ENCODE results near the gene SLC9A3.

Gene SLC9A3

DNA sequence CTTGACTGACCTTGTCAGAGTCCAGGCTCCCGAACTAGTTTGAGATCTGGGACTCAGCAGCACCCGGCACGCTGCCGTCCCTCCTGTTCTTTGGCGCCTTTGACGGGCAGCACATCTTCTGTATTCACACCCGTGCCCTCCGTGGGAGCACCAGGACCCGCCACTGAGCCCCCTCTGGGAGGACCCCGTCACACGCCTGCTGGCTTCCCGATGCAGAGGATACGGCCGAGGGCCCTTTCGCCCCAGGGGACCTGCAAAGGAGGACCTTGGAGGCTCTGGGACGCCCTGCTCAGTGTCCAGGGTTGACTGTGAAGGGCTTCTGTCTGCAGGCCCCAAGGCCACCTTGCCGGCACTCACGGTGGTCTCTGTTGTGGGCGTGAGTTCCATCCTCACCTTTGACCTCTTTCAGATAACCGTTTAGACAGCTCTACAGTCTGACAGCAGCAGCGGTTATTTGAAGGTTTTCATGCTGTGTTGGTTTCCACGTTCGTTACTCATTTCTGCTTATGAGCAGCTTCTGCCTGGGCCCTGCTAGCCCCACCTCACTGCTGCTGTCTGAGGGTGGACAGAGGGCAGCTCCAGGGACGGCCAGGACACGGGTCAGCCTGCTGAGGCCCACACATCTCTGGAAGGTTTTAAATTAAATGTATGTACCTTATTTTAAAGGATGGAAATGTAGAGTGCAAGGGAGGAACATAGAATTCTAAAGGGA lies 93.9 kb downstream of the SLC9A3 start:
- no peak for DNase-seq (ENCODE audit: extremely low read depth, low read depth)
- TF ChIP-seq, protein P1, sequence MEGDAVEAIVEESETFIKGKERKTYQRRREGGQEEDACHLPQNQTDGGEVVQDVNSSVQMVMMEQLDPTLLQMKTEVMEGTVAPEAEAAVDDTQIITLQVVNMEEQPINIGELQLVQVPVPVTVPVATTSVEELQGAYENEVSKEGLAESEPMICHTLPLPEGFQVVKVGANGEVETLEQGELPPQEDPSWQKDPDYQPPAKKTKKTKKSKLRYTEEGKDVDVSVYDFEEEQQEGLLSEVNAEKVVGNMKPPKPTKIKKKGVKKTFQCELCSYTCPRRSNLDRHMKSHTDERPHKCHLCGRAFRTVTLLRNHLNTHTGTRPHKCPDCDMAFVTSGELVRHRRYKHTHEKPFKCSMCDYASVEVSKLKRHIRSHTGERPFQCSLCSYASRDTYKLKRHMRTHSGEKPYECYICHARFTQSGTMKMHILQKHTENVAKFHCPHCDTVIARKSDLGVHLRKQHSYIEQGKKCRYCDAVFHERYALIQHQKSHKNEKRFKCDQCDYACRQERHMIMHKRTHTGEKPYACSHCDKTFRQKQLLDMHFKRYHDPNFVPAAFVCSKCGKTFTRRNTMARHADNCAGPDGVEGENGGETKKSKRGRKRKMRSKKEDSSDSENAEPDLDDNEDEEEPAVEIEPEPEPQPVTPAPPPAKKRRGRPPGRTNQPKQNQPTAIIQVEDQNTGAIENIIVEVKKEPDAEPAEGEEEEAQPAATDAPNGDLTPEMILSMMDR (IDR thresholded peaks at IDR 0.05; ENCODE audit: low read depth, low read length, missing control alignments): no peak
- no peak overlapping the region for H3K4me3 ChIP-seq (replicated peaks; ENCODE audit: low read depth, low read length)

DNA sequence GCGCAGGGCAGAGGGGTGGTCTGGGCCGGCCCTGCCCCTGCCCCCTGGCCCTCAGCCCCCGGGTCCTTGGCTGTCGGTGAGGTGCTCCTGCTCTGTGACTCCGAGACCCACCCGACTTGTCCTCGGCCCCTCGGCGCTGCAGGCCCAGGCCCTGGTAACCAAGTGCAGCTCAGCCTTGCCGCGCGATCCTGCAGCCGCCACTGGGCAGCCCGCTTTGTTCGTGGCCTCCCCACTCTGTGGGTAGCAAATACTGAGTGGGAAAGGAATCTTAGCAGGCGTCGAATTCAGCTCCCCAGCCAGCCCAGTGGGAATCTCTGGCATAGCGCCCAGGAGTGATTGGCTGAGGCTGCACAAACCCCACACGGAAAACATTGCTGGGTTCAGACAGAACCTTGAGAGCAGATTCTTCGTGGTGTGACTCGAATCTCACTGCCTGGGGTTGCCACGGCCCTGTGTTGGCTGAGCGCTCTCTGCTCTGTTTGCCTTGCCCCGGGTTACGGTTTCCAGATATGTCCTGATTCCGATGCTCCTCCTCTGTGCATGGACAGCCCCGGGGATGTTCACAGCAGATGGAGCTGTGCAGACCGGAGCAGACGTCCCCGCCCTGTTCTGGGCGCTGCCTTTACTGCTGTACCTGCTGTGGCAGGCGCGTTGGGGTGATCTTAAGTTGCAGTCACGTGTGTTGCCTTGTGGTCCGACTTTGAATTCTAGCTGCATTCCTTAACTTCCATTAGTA lies 94.6 kb downstream of the SLC9A3 start:
- DNase-seq (ENCODE audit: extremely low read depth, low read depth): no peak
- no peak overlapping the region for H3K4me3 ChIP-seq (replicated peaks; ENCODE audit: low read depth, low read length)
- TF ChIP-seq, protein P1 (IDR thresholded peaks at IDR 0.05; ENCODE audit: low read depth, low read length, missing control alignments): no peak

DNA sequence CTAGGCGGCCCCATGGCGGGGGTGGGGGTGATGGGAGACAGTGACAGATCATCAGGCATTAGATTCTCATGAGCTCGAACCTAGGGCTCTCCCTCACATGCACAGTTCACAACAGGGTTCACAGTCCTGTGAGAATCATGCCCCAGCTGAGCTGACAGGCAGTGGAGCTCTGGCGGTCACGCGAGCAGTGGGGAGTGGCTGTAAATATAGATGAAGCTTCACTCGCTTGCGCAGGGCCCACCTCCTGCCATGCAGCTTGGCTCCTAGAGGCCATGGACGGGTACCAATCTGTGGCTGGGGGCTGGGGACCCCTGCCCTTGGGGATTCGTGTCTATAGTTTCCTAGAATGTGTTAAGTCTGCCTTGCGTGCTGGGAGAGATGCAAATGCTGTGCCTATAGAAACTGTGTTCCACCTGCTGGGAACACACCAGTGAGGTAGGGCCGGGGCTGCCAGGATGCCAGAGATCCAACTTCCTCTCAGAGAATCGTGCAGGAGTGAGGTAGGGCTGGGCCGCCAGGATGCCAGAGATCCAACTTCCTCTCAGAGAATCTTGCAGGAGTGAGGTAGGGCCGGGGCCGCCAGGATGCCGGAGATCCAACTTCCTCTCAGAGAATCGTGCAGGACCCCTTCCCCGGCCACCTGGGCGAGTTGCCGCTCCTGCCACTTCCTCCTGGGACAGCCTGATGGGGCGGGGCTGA lies 95.3 kb downstream of the SLC9A3 start:
- no peak overlapping the region for H3K4me3 ChIP-seq (replicated peaks; ENCODE audit: low read depth, low read length)
- no peak for DNase-seq (ENCODE audit: extremely low read depth, low read depth)
- TF ChIP-seq, protein P1 (IDR thresholded peaks at IDR 0.05; ENCODE audit: low read depth, low read length, missing control alignments): no peak

DNA sequence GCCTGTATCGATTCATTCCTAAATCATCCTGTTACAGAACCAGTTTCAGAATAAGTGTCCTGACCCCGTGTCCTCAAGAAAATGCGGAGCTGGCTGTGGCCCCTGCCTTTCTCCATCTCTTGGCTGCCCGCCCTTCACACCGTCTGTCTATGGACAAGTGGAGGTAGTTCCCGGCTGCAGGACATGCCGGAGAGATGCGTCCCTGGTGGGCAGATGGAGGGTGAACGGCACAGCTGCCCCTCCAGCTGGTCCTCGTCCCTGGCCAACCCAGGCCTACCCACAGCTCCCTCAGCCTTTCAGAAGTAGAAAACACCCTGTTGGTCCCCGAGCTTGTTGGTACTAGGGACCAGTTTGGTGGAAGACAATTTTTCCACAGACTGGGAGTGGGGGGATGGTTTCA lies 96.0 kb downstream of the SLC9A3 start:
- DNase-seq (ENCODE audit: extremely low read depth, low read depth): no peak
- TF ChIP-seq, protein P1 (IDR thresholded peaks at IDR 0.05; ENCODE audit: low read depth, low read length, missing control alignments): no peak
- H3K4me3 ChIP-seq (replicated peaks; ENCODE audit: low read depth, low read length): no peak overlapping the region

DNA sequence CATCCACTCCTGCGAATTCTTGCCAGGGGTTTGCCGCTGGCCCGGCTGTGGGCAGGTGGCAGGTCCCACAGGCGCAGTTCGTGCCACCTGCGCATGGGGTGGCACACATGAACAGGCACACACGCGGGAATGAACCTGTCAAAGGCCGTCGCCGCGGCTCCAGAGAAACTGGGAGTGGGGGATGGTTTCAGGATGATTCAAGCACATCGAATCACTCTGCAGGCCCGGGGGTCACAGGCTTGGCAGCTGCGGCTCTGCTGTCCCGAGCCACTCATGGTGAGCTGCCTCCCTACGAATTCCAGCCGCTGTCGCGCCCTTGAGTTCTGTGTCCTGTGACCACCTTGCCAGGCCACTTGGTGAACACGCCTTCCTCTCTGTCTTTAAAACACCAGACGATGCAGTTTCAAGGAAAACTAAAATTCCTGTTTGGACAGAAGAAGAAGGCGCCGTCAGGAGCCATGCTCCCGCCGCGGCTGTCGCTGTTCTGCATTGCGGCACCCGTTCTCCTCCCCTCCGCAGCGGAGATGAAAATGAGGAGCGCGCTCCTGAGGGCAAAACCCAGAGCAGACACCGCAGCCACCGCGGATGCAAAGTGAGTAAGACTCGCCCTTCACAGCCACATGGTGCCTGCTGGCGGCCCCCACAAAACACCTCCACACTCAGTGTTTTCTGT lies 96.7 kb downstream of the SLC9A3 start:
- no peak for DNase-seq (ENCODE audit: extremely low read depth, low read depth)
- H3K4me3 ChIP-seq (replicated peaks; ENCODE audit: low read depth, low read length): no peak overlapping the region

More for the DNA sequence above, 96.7 kb downstream of the SLC9A3 start:
- TF ChIP-seq, protein P1 (IDR thresholded peaks at IDR 0.05; ENCODE audit: low read depth, low read length, missing control alignments): no peak

Measured in HFF-Myc (cell line).